PC-9 (cell line): ENCODE results near the gene CAT.

Experiments
- CTCF ChIP-seq: fragments of 200-600 bp; sonication (generic); conservative IDR thresholded peaks from 2 replicates; pipeline ENCODE4 v1.6.1; 2017; ENCODE audit warnings: mixed run types, antibody characterized with exemption, mild to moderate bottlenecking, moderate library complexity
- EZH2 ChIP-seq: fragments of 200-600 bp; sonication (generic); IDR thresholded peaks from 2 replicates; pipeline ENCODE4 v1.8.0; 2017; ENCODE audit warnings: antibody characterized with exemption, low read depth

- TF ChIP-seq CTCF (no peak), EZH2 (no peak)
Observed at GRCh38 chr11:34513682-34514449, 75.1 kb downstream of the CAT start, which contains the start of gene ELF5.
